ENCODE data around the gene NSUN3.

The NSUN3 gene

GRCh38 chr3:94082391-94082937 lies 19.6 kb downstream of the NSUN3 start:
- Histone ChIP-seq H3K4me3 (replicated peaks; ENCODE audit: insufficient read depth, low read length) (no peak overlapping the region), H3K27me3 (ENCODE audit: insufficient read depth, poor library complexity, severe bottlenecking) (no peaks in the 10 kb centered on the region), H3K27ac (replicated peaks) (no peak overlapping the region)
- TF ChIP-seq, protein P1, sequence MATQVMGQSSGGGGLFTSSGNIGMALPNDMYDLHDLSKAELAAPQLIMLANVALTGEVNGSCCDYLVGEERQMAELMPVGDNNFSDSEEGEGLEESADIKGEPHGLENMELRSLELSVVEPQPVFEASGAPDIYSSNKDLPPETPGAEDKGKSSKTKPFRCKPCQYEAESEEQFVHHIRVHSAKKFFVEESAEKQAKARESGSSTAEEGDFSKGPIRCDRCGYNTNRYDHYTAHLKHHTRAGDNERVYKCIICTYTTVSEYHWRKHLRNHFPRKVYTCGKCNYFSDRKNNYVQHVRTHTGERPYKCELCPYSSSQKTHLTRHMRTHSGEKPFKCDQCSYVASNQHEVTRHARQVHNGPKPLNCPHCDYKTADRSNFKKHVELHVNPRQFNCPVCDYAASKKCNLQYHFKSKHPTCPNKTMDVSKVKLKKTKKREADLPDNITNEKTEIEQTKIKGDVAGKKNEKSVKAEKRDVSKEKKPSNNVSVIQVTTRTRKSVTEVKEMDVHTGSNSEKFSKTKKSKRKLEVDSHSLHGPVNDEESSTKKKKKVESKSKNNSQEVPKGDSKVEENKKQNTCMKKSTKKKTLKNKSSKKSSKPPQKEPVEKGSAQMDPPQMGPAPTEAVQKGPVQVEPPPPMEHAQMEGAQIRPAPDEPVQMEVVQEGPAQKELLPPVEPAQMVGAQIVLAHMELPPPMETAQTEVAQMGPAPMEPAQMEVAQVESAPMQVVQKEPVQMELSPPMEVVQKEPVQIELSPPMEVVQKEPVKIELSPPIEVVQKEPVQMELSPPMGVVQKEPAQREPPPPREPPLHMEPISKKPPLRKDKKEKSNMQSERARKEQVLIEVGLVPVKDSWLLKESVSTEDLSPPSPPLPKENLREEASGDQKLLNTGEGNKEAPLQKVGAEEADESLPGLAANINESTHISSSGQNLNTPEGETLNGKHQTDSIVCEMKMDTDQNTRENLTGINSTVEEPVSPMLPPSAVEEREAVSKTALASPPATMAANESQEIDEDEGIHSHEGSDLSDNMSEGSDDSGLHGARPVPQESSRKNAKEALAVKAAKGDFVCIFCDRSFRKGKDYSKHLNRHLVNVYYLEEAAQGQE (IDR thresholded peaks at IDR 0.05; ENCODE audit: insufficient replicate concordance, low read depth): no peak
- TF ChIP-seq CTCF (IDR thresholded peaks at IDR 0.05; ENCODE audit: insufficient read depth, low read length): no peak
- no peak for TF ChIP-seq SPI1 (IDR thresholded peaks at IDR 0.05; ENCODE audit: borderline replicate concordance, low read depth)
- TF ChIP-seq GABPA (IDR thresholded peaks at IDR 0.05; ENCODE audit: low read depth): no peak
- TF ChIP-seq POLR2AphosphoS5 (IDR thresholded peaks at IDR 0.05; ENCODE audit: low read depth): no peak
- no peak for DNase-seq (ENCODE audit: low read depth in 1 of 2, low spot score in 1 of 2)

- DNase-seq (ENCODE audit: low read depth in 1 of 2, low spot score in 1 of 2): no peak
- no peaks in the 10 kb centered on the region for H3K27me3 ChIP-seq (ENCODE audit: insufficient read depth, poor library complexity, severe bottlenecking)
- H3K4me3 ChIP-seq (replicated peaks; ENCODE audit: insufficient read depth, low read length): no peak overlapping the region
- H3K27ac ChIP-seq (replicated peaks): no peak overlapping the region
- TF ChIP-seq, protein P1 (IDR thresholded peaks at IDR 0.05; ENCODE audit: insufficient replicate concordance, low read depth): no peak
- TF ChIP-seq GABPA (IDR thresholded peaks at IDR 0.05; ENCODE audit: low read depth): no peak
- TF ChIP-seq POLR2AphosphoS5 (IDR thresholded peaks at IDR 0.05; ENCODE audit: low read depth): no peak
- no peak for TF ChIP-seq CTCF (IDR thresholded peaks at IDR 0.05; ENCODE audit: insufficient read depth, low read length)
- TF ChIP-seq SPI1 (IDR thresholded peaks at IDR 0.05; ENCODE audit: borderline replicate concordance, low read depth): no peak
Measured at GRCh38 chr3:94083261-94083660, 20.4 kb downstream of the NSUN3 start.

GRCh38 chr3:94089126-94089525 lies 26.3 kb downstream of the NSUN3 start:
- no peak for DNase-seq (ENCODE audit: low read depth in 1 of 2, low spot score in 1 of 2)
- TF ChIP-seq CTCF (IDR thresholded peaks at IDR 0.05; ENCODE audit: insufficient read depth, low read length): no peak
- TF ChIP-seq, protein P1 (IDR thresholded peaks at IDR 0.05; ENCODE audit: insufficient replicate concordance, low read depth): no peak
- no peak for TF ChIP-seq SPI1 (IDR thresholded peaks at IDR 0.05; ENCODE audit: borderline replicate concordance, low read depth)
- TF ChIP-seq POLR2AphosphoS5 (IDR thresholded peaks at IDR 0.05; ENCODE audit: low read depth): no peak
- no peak for TF ChIP-seq GABPA (IDR thresholded peaks at IDR 0.05; ENCODE audit: low read depth)
- Histone ChIP-seq H3K27me3 (ENCODE audit: insufficient read depth, poor library complexity, severe bottlenecking) (no peaks in the 10 kb centered on the region), H3K27ac (replicated peaks) (no peak overlapping the region), H3K4me3 (replicated peaks; ENCODE audit: insufficient read depth, low read length) (no peak overlapping the region)
